GM18519 (cell line): ENCODE results near the gene PELI2.

ENCODE experiments used
- ATAC-seq: cut with Tn5 transposase; IDR thresholded peaks from one replicate; pipeline ENCODE4 v1.9.1; 2021; ENCODE audit warnings: mild to moderate bottlenecking, moderate library complexity; ENCODE audit not compliant: unreplicated experiment, low FRiP score

PELI2 gene

GRCh38 chr14:56117765-56118610 lies at the start of gene PELI2:
Gene PELI2 (plus strand): TSS chr14:56118411. CDS start chr14:56118661, 250 bp downstream.
- ATAC-seq: peak; percentile 64

GRCh38 chr14:56073799-56074198 lies 44.4 kb upstream of the PELI2 start:
- no peak for ATAC-seq

GRCh38 chr14:56075301-56075700 lies 42.9 kb upstream of the PELI2 start:
- no peak for ATAC-seq

- ATAC-seq: no peak
Observed at GRCh38 chr14:56081139-56081538, 37.1 kb upstream of the PELI2 start.

- ATAC-seq: no peak
Observed at GRCh38 chr14:56082880-56083279, 35.3 kb upstream of the PELI2 start.

GRCh38 chr14:56085471-56085870 lies 32.7 kb upstream of the PELI2 start:
- ATAC-seq: no peak

- ATAC-seq: no peak
Observed at GRCh38 chr14:56087671-56088471, 30.3 kb upstream of the PELI2 start.

- no peak for ATAC-seq
Observed at GRCh38 chr14:56088941-56089340, 29.3 kb upstream of the PELI2 start.

GRCh38 chr14:56092763-56093162 lies 25.4 kb upstream of the PELI2 start:
- ATAC-seq: no peak

- no peak for ATAC-seq
Observed at GRCh38 chr14:56094076-56094475, 24.1 kb upstream of the PELI2 start.

- no peak for ATAC-seq
Observed at GRCh38 chr14:56098021-56098420, 20.2 kb upstream of the PELI2 start.

GRCh38 chr14:56099081-56099797 lies 19.0 kb upstream of the PELI2 start:
- ATAC-seq: no peak

GRCh38 chr14:56100556-56100955 lies 17.7 kb upstream of the PELI2 start:
- ATAC-seq: no peak

- ATAC-seq: no peak
Observed at GRCh38 chr14:56102941-56103340, 15.3 kb upstream of the PELI2 start.

GRCh38 chr14:56107615-56108014 lies 10.6 kb upstream of the PELI2 start:
- ATAC-seq: no peak

- ATAC-seq: no peak
Observed at GRCh38 chr14:56108057-56108456, 10.2 kb upstream of the PELI2 start.

GRCh38 chr14:56112781-56113180 lies 5.4 kb upstream of the PELI2 start:
- ATAC-seq: no peak

- ATAC-seq: no peak
Observed at GRCh38 chr14:56115334-56115870, 2.8 kb upstream of the PELI2 start.

- ATAC-seq: no peak
Observed at GRCh38 chr14:56115976-56116893, 2.0 kb upstream of the PELI2 start.
